Lower leg skin (tissue), 4 donors: ENCODE measurements around the gene VIT. TPM values are rescaled to one million over a fixed set of nuclear protein-coding genes. Genes with fewer than 3 reads are reported as not detected.
A peak's percentile ranks its signal among the peaks of the same experiment; 100 is the strongest.

ENCODE experiments used
- DNase-seq, 2 donors: peaks; one replicate each; pipeline ENCODE4 v3.0.0-alpha.2; 2019; ENCODE audit warnings: low spot score in 2 of 2
- H3K4me3 ChIP-seq: fragments of 200-600 bp; sonication (generic); 2 replicates; pipeline ENCODE4 v1.5.1; 2017; ENCODE audit warnings: mild to moderate bottlenecking, low read depth; ENCODE audit not compliant: poor library complexity, severe bottlenecking
- POLR2A ChIP-seq, 2 donors: fragments of 450-650 bp; IDR thresholded peaks; one replicate each; pipeline ENCODE4 v1.6.1; 2016 to 2017; ENCODE audit warnings: antibody characterized with exemption in 2 of 2, mild to moderate bottlenecking in 1 of 2, moderate library complexity in 1 of 2
- WGBS, 2 donors: methylation state at CpG; one replicate each; pipeline ENCODE4 v1.1.5; 2018; 5-methylcytosine and 5-hydroxymethylcytosine counted together
- intact Hi-C: fragments of 100-400 bp; cut with DNase I; formaldehyde crosslinking; loops from one replicate; pipeline ENCODE4 v1.15.0; 2023; ENCODE audit warnings: low total_unique reads
- total RNA-seq, 4 donors: library from RNA; depleted of rRNA; stranded (reverse); fragments of >200 nt; gene quantifications; one replicate each; pipeline ENCODE4 v1.1.0, GENCODE V29; 2016
- TF ChIP-seq, protein P1 (sequence below), 3 donors: fragments of 450-650 bp; IDR thresholded peaks; one replicate each; pipeline ENCODE4 v1.5.1; 2016; ENCODE audit warnings: antibody characterized with exemption in 3 of 3, mild to moderate bottlenecking in 3 of 3, moderate library complexity in 2 of 3

Gene VIT
- total RNA-seq, 4 donors from 2014 or later = 10.0 to 23.7 (median 13.8) TPM

DNA sequence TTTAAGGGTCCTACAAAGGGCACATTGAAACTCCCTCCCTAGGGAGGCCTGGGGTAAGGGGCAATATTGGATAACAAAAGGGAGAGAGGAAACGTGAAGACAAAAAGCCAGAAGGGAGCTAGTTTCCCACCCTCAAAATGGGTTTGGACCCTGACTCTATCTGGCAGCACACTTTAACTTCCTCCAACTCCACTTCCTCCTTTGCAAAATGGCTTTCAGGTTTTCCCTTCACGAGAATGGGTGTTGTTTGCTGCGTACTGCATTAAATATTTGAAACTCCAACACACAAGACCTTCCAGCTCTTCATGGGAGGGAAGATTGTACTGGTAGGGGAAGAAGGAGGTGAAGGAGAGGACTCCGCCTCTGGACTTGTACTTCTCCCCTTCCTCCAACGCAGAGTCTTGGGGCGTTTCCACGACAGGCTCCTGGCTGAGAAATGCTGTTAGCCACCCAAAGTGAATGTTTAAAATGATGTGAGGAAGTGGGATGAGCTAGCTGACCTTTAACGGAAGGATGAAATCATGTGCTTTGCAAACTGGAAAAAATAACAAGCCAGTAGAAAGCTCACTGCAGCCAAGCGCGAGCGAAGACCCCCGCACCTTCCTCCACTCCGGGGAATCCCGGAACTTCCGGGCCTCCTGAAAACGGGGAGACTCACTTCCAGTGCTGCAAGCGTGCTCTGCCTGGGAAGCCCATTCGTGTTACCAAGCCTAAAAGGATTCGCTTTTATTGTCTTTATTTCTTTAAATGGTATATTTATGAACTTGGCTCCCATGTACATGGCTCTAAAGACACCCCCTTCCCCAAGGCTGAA lies 85.6 kb downstream of the VIT start:
- intact Hi-C loops = loop anchor here (10.0 kb wide), 1 partner anchor 223 kb away; no protein-coding TSS in a partner anchor
- no peak overlapping the region for H3K4me3 ChIP-seq
- no peak for TF ChIP-seq POLR2A (IDR thresholded peaks at IDR 0.05)
- TF ChIP-seq, protein P1, sequence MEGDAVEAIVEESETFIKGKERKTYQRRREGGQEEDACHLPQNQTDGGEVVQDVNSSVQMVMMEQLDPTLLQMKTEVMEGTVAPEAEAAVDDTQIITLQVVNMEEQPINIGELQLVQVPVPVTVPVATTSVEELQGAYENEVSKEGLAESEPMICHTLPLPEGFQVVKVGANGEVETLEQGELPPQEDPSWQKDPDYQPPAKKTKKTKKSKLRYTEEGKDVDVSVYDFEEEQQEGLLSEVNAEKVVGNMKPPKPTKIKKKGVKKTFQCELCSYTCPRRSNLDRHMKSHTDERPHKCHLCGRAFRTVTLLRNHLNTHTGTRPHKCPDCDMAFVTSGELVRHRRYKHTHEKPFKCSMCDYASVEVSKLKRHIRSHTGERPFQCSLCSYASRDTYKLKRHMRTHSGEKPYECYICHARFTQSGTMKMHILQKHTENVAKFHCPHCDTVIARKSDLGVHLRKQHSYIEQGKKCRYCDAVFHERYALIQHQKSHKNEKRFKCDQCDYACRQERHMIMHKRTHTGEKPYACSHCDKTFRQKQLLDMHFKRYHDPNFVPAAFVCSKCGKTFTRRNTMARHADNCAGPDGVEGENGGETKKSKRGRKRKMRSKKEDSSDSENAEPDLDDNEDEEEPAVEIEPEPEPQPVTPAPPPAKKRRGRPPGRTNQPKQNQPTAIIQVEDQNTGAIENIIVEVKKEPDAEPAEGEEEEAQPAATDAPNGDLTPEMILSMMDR (IDR thresholded peaks at IDR 0.05) = no peak
- WGBS, 2 donors = 62% methylated on average over 19 of the region's 19 CpGs
- peak in 1 of 2 donors; percentile 52 for DNase-seq

DNA sequence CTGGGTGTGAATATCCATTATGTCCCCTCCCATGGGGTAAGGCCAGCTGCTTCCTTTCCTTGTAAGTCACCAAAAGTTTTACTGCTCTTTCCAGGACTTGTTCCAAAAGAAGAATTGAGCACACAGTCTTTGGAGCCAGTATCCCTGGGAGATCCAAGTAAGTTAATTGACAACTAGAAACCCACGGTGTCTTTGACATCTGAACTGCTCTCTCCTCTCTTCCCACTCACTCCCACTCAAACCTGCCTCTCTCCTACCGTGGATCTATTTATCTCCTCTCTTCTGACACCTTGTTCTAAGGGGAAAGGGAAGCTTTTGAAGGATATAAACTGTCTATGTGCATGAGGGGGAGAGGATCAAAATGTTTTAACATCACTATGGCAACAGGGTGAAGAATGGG lies 86.7 kb downstream of the VIT start:
- intact Hi-C loops = loop anchor here (10.0 kb wide), 1 partner anchor 222 kb away; no protein-coding TSS in a partner anchor
- 25 to 37% methylated on average over 2 of the region's 2 CpGs for WGBS, 2 donors
- TF ChIP-seq POLR2A (IDR thresholded peaks at IDR 0.05) = no peak
- TF ChIP-seq, protein P1 (IDR thresholded peaks at IDR 0.05) = no peak
- peak in 1 of 2 donors; percentile 2 for DNase-seq
- H3K4me3 ChIP-seq = no peak overlapping the region

DNA sequence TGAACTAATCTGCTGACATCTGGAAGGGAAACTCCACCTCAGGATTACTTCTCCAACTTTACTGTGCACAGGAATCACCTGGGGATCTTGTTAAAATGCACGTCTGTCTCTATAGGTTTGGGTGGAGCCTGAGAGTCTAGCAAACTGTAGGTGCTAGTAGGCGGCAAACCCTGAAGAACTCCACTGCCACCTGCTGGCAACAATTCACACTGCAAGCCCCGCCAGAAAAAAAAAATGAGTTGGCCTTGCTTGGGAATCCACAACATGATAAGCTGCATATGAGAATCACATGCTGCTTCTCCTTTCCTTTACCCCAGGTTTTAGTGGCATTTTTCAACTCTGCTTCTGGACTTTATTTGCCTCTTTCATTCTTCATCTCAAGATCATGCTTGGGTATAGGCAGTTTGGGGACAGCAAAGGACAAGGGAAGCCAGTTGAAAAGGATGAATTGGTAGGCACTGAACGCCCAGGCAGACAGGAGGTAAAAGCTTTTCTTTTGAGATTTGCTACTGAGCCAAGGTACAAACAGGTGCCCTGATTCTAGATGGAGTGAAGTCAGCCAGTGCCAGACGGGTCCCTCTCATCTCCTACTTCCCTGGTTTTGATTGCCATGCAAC lies 88.8 kb downstream of the VIT start:
- intact Hi-C loops = loop anchor here (10.0 kb wide), 1 partner anchor 220 kb away; no protein-coding TSS in a partner anchor
- peak; percentile 51 to 88 for DNase-seq
- TF ChIP-seq POLR2A (IDR thresholded peaks at IDR 0.05) = no peak
- TF ChIP-seq, protein P1 (IDR thresholded peaks at IDR 0.05) = peak in 1 of 3 donors; percentile 41
- WGBS, 2 donors = 33 to 36% methylated on average over 5 of the region's 5 CpGs
- no peak overlapping the region for H3K4me3 ChIP-seq

DNA sequence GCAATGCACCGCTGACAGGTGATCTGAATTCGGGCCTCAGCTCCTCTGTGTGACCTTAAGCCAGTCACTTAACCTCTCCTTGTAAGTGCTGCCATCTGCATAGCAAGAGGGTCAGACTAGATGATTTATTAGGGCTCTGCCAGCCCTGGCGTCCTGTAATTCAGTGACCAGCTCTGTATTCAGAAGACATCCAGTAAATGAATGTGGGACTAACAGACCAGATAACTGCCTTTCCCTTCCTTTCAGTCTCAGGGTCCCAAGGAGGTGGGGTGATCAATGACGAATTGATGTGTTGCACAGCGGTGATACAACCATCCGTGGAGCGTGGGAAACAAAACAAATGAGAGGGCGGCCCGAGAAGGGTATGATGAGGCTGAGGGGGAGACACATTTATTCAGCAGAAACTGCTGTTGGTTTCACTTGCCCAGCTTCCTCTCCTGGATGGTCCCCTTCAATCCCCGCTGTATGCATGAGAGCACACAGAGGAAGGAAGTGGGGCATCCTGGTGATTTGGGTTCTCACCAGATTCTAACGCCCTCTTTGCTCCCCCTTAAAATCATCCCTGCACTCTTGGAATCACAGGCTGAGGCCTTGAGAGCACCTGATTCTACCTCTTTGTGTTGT lies 92.8 kb downstream of the VIT start:
- TF ChIP-seq, protein P1 (IDR thresholded peaks at IDR 0.05) = no peak
- no peak for TF ChIP-seq POLR2A (IDR thresholded peaks at IDR 0.05)
- DNase-seq = peak in 1 of 2 donors; percentile 32
- H3K4me3 ChIP-seq = no peak overlapping the region
- 81 to 82% methylated on average over 11 of the region's 11 CpGs for WGBS, 2 donors
- intact Hi-C loops = loop anchor here (10.0 kb wide), 1 partner anchor 216 kb away; no protein-coding TSS in a partner anchor

DNA sequence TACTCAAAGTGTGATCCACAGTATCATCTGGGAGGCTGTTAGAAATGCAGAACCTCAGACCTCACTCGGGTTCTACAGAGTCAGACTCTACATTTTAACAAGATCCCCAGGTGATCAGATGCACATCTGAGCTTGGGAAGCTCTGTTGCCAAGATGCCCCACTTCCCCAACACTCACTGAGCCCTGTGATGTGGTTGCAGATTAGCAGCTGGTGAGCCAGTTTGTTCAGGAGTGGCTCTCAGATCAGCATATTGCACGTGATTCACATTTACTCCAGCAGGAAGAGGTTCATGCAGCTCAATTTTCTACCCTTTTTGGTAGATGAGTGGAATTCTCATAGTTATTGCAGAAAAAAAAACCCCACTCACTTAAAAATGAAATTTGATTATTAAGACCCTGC lies 96.4 kb downstream of the VIT start:
- 60 to 66% methylated on average over 2 of the region's 2 CpGs for WGBS, 2 donors
- DNase-seq = peak in 1 of 2 donors; percentile 17
- H3K4me3 ChIP-seq = no peak overlapping the region
- no peak for TF ChIP-seq POLR2A (IDR thresholded peaks at IDR 0.05)
- TF ChIP-seq, protein P1 (IDR thresholded peaks at IDR 0.05) = no peak
- intact Hi-C loops = no loop called here
